Uterus (tissue), 2 donors: Measurements from ENCODE around the gene SLC27A2.

Experiments
- CTCF ChIP-seq, 4 experiments: fragments of 200-600 bp in 2 of 4; fragments of 450-650 bp in 2 of 4; sonication (generic) in 2 of 4; IDR thresholded peaks; one replicate each; pipeline ENCODE4 v1.5.1; 2016 to 2019; ENCODE audit warnings: antibody characterized with exemption in 4 of 4, mild to moderate bottlenecking in 2 of 4, moderate library complexity in 1 of 4
- POLR2A ChIP-seq, 2 donors: fragments of 450-650 bp; IDR thresholded peaks; one replicate each; pipeline ENCODE4 v1.6.1; 2016; ENCODE audit warnings: antibody characterized with exemption in 2 of 2, mild to moderate bottlenecking in 1 of 2, moderate library complexity in 1 of 2

GRCh38 chr15:50209809-50210208, 27.8 kb downstream of the SLC27A2 start:
- TF ChIP-seq CTCF (IDR thresholded peaks at IDR 0.05) (no peak), POLR2A (IDR thresholded peaks at IDR 0.05) (no peak)
